ENCODE data around the gene PRDM16. TPM values are rescaled to one million over a fixed set of nuclear protein-coding genes. Genes with fewer than 3 reads are reported as not detected.

Gene PRDM16
- total and polyA plus RNA-seq, 2 experiments from 2014 or later: 0.14 to 0.16 TPM

- no peak for ATAC-seq
- Mint-ChIP-seq H3K9me3 (no peaks in the 10 kb centered on the region; the same call in 2 of the 3 replicates), H3K4me3 (no peak overlapping the region), H3K27ac (no peak overlapping the region), H3K36me3 (ENCODE audit: low read depth) (no peaks in the 10 kb centered on the region), H3K4me1 (no peaks in the 10 kb centered on the region), H3K27me3 (ENCODE audit: insufficient read depth, low read depth, poor library complexity) (peaks cover 6% of the 10 kb centered on the region)
- Histone ChIP-seq H3K4me1 (ENCODE audit: insufficient read depth) (no peaks in the 10 kb centered on the region), H2AFZ (no peak overlapping the region), H3F3A (replicated peaks; ENCODE audit: low read depth) (no peaks in the 10 kb centered on the region), H3K27me3 (ENCODE audit: insufficient read depth) (no peaks in the 10 kb centered on the region), H3K4me2 (no peak overlapping the region), H3K4me3 (no peak overlapping the region), H3K27ac (ENCODE audit: low read depth) (no peak overlapping the region), H3K9me2 (ENCODE audit: insufficient read depth) (no peaks in the 10 kb centered on the region), H3K36me3 (ENCODE audit: insufficient read depth) (no peaks in the 10 kb centered on the region), H3K79me2 (replicated peaks; ENCODE audit: insufficient read depth) (no peaks in the 10 kb centered on the region), H4K20me1 (replicated peaks; ENCODE audit: insufficient read depth) (no peaks in the 10 kb centered on the region)
- DNase-seq (ENCODE audit: low spot score): no peak
- TF ChIP-seq EZH2 (IDR thresholded peaks at IDR 0.05; ENCODE audit: low read depth, unreplicated experiment) (no peak), ZNF331 (CRISPR knock-in tag; IDR thresholded peaks at IDR 0.05; ENCODE audit: low read depth) (no peak)
Observed at GRCh38 chr1:3229081-3229725, 160.2 kb downstream of the PRDM16 start.

- Mint-ChIP-seq H3K27me3 (ENCODE audit: insufficient read depth, low read depth, poor library complexity) (peaks cover 4% of the 10 kb centered on the region), H3K36me3 (ENCODE audit: low read depth) (no peaks in the 10 kb centered on the region), H3K9me3 (no peaks in the 10 kb centered on the region; the same call in 2 of the 3 replicates), H3K4me1 (peaks cover under 1% of the 10 kb centered on the region; the same call in 1 of the 3 replicates), H3K27ac (peak overlapping the region; percentile 44; the same call in 1 of the 2 replicates), H3K4me3 (no peak overlapping the region)
- Histone ChIP-seq H3K9me2 (ENCODE audit: insufficient read depth) (no peaks in the 10 kb centered on the region), H3K79me2 (replicated peaks; ENCODE audit: insufficient read depth) (no peaks in the 10 kb centered on the region), H3K4me3 (no peak overlapping the region), H3K27me3 (ENCODE audit: insufficient read depth) (no peaks in the 10 kb centered on the region), H3K36me3 (ENCODE audit: insufficient read depth) (no peaks in the 10 kb centered on the region), H3F3A (replicated peaks; ENCODE audit: low read depth) (no peaks in the 10 kb centered on the region), H3K27ac (ENCODE audit: low read depth) (no peak overlapping the region), H2AFZ (no peak overlapping the region), H3K4me1 (ENCODE audit: insufficient read depth) (no peaks in the 10 kb centered on the region), H4K20me1 (replicated peaks; ENCODE audit: insufficient read depth) (no peaks in the 10 kb centered on the region), H3K4me2 (no peak overlapping the region)
- ATAC-seq (no peak), DNase-seq (ENCODE audit: low spot score) (no peak)
- no peak for TF ChIP-seq NANOG (IDR thresholded peaks at IDR 0.05; ENCODE audit: borderline replicate concordance)
- no peak for TF ChIP-seq EZH2phosphoT487 (IDR thresholded peaks at IDR 0.05; ENCODE audit: unreplicated experiment)
- TF ChIP-seq CTCF (conservative IDR thresholded peaks at IDR 0.05; ENCODE audit: low read depth in 2 of 2): no peak
Observed at GRCh38 chr1:3230553-3230952, 161.6 kb downstream of the PRDM16 start.

- H3K27me3 Mint-ChIP-seq (ENCODE audit: insufficient read depth, low read depth, poor library complexity): peaks cover 7% of the 10 kb centered on the region
- peaks cover 4% of the 10 kb centered on the region; the same call in 2 of the 3 replicates for H3K4me1 Mint-ChIP-seq
Observed at GRCh38 chr1:3231245-3231644, 162.2 kb downstream of the PRDM16 start.

More at GRCh38 chr1:3231245-3231644, 162.2 kb downstream of the PRDM16 start:
- Histone ChIP-seq H2AFZ (no peak overlapping the region), H3K79me2 (replicated peaks; ENCODE audit: insufficient read depth) (no peaks in the 10 kb centered on the region), H3K27me3 (ENCODE audit: insufficient read depth) (no peaks in the 10 kb centered on the region), H3F3A (replicated peaks; ENCODE audit: low read depth) (no peaks in the 10 kb centered on the region), H3K4me2 (no peak overlapping the region), H3K4me1 (ENCODE audit: insufficient read depth) (no peaks in the 10 kb centered on the region), H3K36me3 (ENCODE audit: insufficient read depth) (no peaks in the 10 kb centered on the region), H3K27ac (ENCODE audit: low read depth) (no peak overlapping the region), H4K20me1 (replicated peaks; ENCODE audit: insufficient read depth) (no peaks in the 10 kb centered on the region), H3K9me2 (ENCODE audit: insufficient read depth) (no peaks in the 10 kb centered on the region), H3K4me3 (no peak overlapping the region)
- ATAC-seq: no peak
- Mint-ChIP-seq H3K9me3 (no peaks in the 10 kb centered on the region), H3K36me3 (ENCODE audit: low read depth) (no peaks in the 10 kb centered on the region), H3K27ac (no peak overlapping the region; the same call in 1 of the 2 replicates), H3K4me3 (no peak overlapping the region)
- TF ChIP-seq REST (IDR thresholded peaks at IDR 0.05; ENCODE audit: unreplicated experiment) (no peak), ZNF114 (CRISPR knock-in tag; IDR thresholded peaks at IDR 0.05) (no peak), STAT1 (IDR thresholded peaks at IDR 0.05; ENCODE audit: unreplicated experiment) (no peak), POLR2AphosphoS5 (IDR thresholded peaks at IDR 0.05; ENCODE audit: low read depth) (no peak), NANOG (IDR thresholded peaks at IDR 0.05; ENCODE audit: borderline replicate concordance) (no peak), CREB1 (CRISPR knock-in tag; IDR thresholded peaks at IDR 0.05; ENCODE audit: low read depth) (no peak), ETS1 (IDR thresholded peaks at IDR 0.05) (no peak)
- DNase-seq (ENCODE audit: low spot score): no peak

Data from GM23338 (cell line).